ENCODE data around the gene ZBTB20.
A peak's percentile ranks its signal among the peaks of the same experiment; 100 is the strongest.

Gene ZBTB20

DNA sequence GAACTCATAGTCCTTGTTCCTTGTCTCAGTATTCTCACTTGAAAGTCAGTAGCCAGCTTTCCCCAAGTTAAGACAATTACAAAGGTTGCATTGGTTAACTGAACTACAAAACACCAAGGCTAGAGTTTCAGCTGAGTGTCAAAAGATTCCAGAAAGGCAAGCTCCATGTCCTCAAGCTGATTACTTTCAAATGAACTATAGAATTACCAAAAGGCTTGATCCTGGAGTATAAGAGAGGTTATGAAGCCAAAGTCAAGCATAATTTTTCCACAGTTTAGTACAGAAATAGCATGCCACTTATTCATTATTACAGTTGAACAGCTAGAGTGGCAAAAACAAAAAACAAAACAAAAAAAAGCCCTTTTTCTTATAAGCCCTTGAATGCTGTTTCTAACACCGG lies 51.9 kb downstream of the ZBTB20 start:
- H3K4me3 ChIP-seq (ENCODE audit: low read depth, low read length) = no peak overlapping the region
- DNase-seq (ENCODE audit: low read depth) = no peak

- H3K4me3 ChIP-seq (ENCODE audit: low read depth, low read length) = no peak overlapping the region
- DNase-seq (ENCODE audit: low read depth) = no peak
These were observed 54.8 kb downstream of the ZBTB20 start for GRCh38 chr3:115092220-115092791.

GRCh38 chr3:115090712-115091111 lies 56.4 kb downstream of the ZBTB20 start:
- no peak for DNase-seq (ENCODE audit: low read depth)
- H3K4me3 ChIP-seq (ENCODE audit: low read depth, low read length) = no peak overlapping the region

DNA sequence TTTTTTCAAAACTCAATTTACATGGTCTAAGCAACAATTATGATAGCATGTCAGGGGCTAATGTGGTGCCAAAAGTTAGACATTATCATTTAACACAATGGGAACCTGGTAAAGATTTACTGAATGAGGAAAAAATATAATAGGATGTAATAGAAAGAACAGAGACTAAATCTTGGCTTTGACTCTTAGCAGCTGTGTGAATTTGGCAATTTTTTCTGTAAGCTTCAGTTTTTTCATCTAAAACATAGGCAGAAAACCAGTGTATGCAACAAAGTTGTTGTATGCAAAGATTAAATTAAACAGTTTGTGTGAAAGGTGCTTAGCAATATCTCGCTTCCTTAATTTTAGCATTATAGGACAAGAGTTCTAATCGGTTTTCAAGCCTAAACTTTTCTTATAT lies 57.6 kb downstream of the ZBTB20 start:
- H3K4me3 ChIP-seq (ENCODE audit: low read depth, low read length) = no peak overlapping the region
- DNase-seq (ENCODE audit: low read depth) = no peak

DNA sequence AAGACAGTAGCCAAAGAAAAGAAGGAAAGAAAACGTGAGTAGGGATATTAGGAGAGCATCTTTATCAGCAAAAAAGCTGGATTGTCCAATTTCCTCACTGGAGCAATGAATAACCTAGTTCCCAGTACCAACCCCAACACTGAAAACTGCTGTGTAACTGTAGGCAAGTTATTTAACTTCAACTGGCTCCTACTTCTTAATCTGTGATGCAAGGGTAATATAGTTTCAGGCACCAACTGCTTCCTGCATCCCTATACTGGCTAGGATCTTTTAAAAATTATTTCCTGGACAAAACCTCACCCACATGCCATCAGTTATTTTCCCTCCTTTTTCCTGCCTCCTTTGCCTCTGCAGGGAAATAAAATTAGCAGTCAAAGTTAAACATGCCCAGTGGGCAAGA lies 59.6 kb downstream of the ZBTB20 start:
- H3K4me3 ChIP-seq (ENCODE audit: low read depth, low read length) = no peak overlapping the region
- DNase-seq (ENCODE audit: low read depth) = no peak

- H3K4me3 ChIP-seq (ENCODE audit: low read depth, low read length) = no peak overlapping the region
- DNase-seq (ENCODE audit: low read depth) = no peak
These were observed 60.7 kb downstream of the ZBTB20 start for GRCh38 chr3:115086344-115086743.

GRCh38 chr3:115085197-115085865 lies 61.8 kb downstream of the ZBTB20 start:
- H3K4me3 ChIP-seq (ENCODE audit: low read depth, low read length) = no peak overlapping the region
- no peak for DNase-seq (ENCODE audit: low read depth)

GRCh38 chr3:115084686-115085085 lies 62.4 kb downstream of the ZBTB20 start:
- no peak overlapping the region for H3K4me3 ChIP-seq (ENCODE audit: low read depth, low read length)
- no peak for DNase-seq (ENCODE audit: low read depth)

- H3K4me3 ChIP-seq (ENCODE audit: low read depth, low read length) = no peak overlapping the region
- no peak for DNase-seq (ENCODE audit: low read depth)
These were observed 64.8 kb downstream of the ZBTB20 start for GRCh38 chr3:115082260-115082659.

- no peak for DNase-seq (ENCODE audit: low read depth)
- no peak overlapping the region for H3K4me3 ChIP-seq (ENCODE audit: low read depth, low read length)
These were observed 65.6 kb downstream of the ZBTB20 start for GRCh38 chr3:115081444-115081843.

DNA sequence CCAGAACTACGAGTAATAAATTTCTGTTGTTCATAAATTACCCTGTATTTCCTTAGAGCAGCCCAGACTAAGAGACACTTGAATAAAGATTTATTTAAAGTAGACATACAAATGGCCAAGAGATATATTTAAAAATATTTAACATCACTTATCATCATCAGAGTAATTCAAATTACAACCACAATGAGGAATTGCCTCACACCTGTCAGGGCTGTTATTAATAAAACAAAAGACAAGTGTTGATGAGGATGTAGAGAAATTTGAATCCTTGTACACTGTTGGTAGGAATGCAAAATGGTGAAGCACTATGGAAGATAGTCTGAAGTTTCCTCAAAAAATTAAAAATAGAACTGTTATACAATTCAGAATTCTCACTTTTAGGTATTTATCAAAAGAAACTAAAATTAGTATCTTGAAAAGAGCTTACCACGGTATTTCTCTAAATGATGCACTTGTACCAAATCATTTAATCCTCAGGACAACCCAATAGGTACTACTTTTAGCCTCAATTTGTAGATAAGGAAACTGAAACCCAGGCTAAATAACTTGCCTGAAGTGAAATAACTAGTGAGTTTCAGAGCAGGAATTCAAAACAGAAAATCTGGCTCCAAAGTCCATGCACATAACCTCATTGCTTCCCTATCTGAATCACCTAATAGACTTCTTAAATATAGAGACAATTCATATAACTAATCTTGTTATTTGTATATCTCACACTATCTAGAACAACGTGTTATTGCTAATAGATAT lies 69.4 kb downstream of the ZBTB20 start:
- H3K4me3 ChIP-seq (ENCODE audit: low read depth, low read length) = no peak overlapping the region
- no peak for DNase-seq (ENCODE audit: low read depth)

DNA sequence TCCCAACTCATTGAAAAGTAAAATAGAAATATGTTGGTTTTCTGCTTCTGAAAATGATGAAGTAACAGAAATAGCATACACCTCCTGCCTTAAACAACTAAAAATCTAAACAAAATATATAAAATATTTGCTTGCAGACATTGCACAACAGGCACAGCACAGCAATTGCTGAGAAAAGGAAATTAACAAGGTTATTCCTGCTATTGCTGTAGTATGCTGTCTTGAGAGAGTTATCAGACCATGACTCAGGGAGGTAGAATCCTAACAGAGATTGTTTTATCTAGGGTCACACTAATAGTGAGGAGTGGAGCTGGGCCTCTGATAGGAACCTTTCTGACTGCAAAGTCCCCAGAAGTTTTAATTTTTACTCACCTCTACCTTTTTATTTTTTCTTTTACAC lies 72.6 kb downstream of the ZBTB20 start:
- DNase-seq (ENCODE audit: low read depth) = no peak
- no peak overlapping the region for H3K4me3 ChIP-seq (ENCODE audit: low read depth, low read length)

DNA sequence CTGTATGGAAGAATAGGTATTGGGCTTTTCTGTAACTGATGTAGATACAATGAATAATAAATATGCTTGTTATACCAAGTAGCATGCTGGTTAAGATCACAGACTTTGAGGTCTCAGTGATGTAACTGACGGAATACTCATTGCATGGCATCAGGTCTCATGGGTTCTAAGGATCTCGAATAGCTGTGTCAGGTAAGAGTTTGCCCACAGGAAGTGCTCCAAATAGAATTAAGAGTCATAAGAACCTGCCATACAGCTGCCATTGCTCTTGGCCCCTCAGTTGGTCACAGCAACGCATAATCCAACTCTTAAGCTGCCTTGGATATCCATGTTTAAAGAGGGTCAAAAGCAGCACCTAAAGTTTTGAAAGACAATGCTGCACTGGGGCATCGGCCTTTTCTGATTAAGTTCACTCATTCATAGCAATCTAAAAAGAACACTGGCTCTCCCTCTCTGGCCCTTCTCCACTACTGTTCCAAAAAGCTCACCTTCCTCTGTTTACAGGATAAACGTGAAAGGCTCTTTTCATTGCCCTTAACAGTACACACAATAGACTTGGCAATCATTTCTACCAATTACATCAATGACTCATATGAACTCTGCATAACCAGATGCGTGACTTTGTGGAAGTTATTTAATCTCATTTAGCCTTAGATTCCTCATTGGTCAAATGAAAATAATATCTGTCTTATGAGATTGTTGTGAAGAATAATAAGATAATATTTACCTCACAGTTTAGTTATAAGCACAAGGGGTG lies 74.6 kb downstream of the ZBTB20 start:
- DNase-seq (ENCODE audit: low read depth) = no peak
- H3K4me3 ChIP-seq (ENCODE audit: low read depth, low read length) = no peak overlapping the region

DNA sequence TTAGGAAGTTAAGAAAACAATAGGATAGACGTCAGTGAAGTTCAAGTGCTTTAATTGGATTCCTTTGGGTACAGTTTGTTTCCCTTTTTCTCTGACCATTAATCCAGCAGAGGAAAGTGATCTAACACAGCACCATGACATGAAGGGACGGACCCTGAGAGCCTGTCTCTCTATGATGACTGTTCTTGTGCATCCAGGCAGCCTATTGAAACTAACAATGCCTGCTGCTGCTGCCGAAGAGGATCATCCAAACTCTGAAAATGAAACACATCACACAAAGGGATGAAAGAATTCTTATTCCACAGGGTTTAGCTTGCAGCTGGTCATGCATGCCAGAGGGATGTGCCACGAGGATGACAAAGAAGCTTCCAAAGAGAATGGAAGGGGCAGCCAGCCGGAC lies 75.5 kb downstream of the ZBTB20 start:
- H3K4me3 ChIP-seq (ENCODE audit: low read depth, low read length) = no peak overlapping the region
- peak; percentile 25 for DNase-seq (ENCODE audit: low read depth)

- no peak for DNase-seq (ENCODE audit: low read depth)
- H3K4me3 ChIP-seq (ENCODE audit: low read depth, low read length) = no peak overlapping the region
These were observed 75.9 kb downstream of the ZBTB20 start for GRCh38 chr3:115071166-115071565.

DNA sequence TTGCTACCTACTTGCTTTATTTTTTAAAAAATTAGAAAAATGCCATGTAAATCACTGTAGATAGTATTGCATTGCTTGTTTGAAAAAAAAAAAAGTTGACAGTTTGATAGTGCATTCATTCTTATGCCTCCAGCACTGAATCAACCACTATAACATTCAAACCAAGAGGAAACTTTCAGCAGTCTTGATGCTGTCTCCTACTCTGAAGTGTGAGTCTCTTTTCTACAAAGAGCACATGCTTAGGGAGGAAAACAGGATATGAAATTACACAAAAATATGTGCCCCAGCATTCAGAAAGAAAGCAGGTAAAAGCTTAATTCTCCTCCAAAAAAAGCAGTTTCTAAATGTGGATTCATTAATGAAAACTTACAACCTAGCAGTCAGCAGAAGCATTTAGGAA lies 78.3 kb downstream of the ZBTB20 start:
- H3K4me3 ChIP-seq (ENCODE audit: low read depth, low read length) = no peak overlapping the region
- DNase-seq (ENCODE audit: low read depth) = no peak

- H3K4me3 ChIP-seq (ENCODE audit: low read depth, low read length) = no peak overlapping the region
- no peak for DNase-seq (ENCODE audit: low read depth)
These were observed 84.6 kb downstream of the ZBTB20 start for GRCh38 chr3:115062412-115062956.

- no peak overlapping the region for H3K4me3 ChIP-seq (ENCODE audit: low read depth, low read length)
- DNase-seq (ENCODE audit: low read depth) = no peak
These were observed 85.1 kb downstream of the ZBTB20 start for GRCh38 chr3:115062009-115062408.

GRCh38 chr3:115052906-115053305 lies 94.2 kb downstream of the ZBTB20 start:
- no peak overlapping the region for H3K4me3 ChIP-seq (ENCODE audit: low read depth, low read length)
- no peak for DNase-seq (ENCODE audit: low read depth)

DNA sequence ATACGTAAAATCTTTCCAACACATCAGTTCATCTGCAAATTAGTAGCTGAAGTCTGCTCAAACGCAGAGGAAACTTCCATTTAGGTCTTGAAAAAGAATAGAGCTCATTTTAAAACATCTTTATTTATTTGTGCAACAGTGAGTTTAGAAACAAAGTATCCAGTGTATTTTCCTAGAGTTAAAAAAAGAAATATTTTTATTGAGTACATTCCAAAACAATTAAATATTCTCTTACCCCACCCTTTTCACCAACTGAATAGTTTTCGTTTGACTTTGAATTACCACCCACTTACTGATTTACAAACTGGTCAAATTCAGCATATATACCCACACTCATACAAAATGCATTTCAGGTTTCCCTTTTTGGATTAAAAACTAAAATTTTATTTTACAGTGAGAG lies 104.7 kb downstream of the ZBTB20 start:
- no peak overlapping the region for H3K4me3 ChIP-seq (ENCODE audit: low read depth, low read length)
- no peak for DNase-seq (ENCODE audit: low read depth)
